Lower lobe of right lung (tissue), 2 donors: ENCODE data around the gene CADM2. TPM values are rescaled to one million over a fixed set of nuclear protein-coding genes. Genes with fewer than 3 reads are reported as not detected.

ENCODE experiments used
- ATAC-seq, 2 donors: fragments of 200-7000 bp; cut with Tn5 transposase; one replicate each; pipeline ENCODE4 v1.9.1; 2020 to 2022; ENCODE audit warnings: mild to moderate bottlenecking in 2 of 2, moderate library complexity in 2 of 2
- DNase-seq: peaks from one replicate; pipeline ENCODE4 v3.0.0-alpha.2; 2020
- H3K27ac ChIP-seq: fragments of 200-600 bp; one replicate; pipeline ENCODE4 v1.8.0; 2022
- H3K27me3 ChIP-seq: fragments of 200-600 bp; one replicate; pipeline ENCODE4 v1.8.0; 2022; ENCODE audit warnings: low read depth
- H3K36me3 ChIP-seq: fragments of 200-600 bp; one replicate; pipeline ENCODE4 v1.8.0; 2022; ENCODE audit warnings: mild to moderate bottlenecking
- H3K4me1 ChIP-seq: fragments of 200-600 bp; one replicate; pipeline ENCODE4 v1.8.0; 2022
- H3K4me3 ChIP-seq: fragments of 200-600 bp; one replicate; pipeline ENCODE4 v1.8.0; 2022; ENCODE audit warnings: mild to moderate bottlenecking
- H3K9me3 ChIP-seq: fragments of 200-600 bp; one replicate; pipeline ENCODE4 v1.8.0; 2022
- CTCF ChIP-seq: fragments of 200-600 bp; IDR thresholded peaks from one replicate; pipeline ENCODE4 v1.8.0; 2022; ENCODE audit warnings: antibody characterized with exemption, mild to moderate bottlenecking
- intact Hi-C: fragments of 100-400 bp; cut with DNase I; formaldehyde crosslinking; loops from one replicate; pipeline ENCODE4 v1.11.0; 2022
- total RNA-seq: library from RNA; stranded (reverse); fragmentation: NEBNext Ultra II Directional; extraction: Animal tissue kit (Norgen Biotek cat#: 25700); gene quantifications from one replicate; pipeline ENCODE4 v1.2.1, GENCODE V29; 2021
- donor health status: DM: no; HTN: yes; CAD: no; lungs with severe emphysema.

Gene CADM2
- total RNA-seq, 1 donor from 2014 or later = 0.83 TPM

GRCh38 chr3:85364296-85364909 lies 405.6 kb downstream of the CADM2 start:
- Histone ChIP-seq H3K9me3 (no peaks in the 10 kb centered on the region), H3K27me3 (no peaks in the 10 kb centered on the region), H3K36me3 (no peaks in the 10 kb centered on the region), H3K27ac (no peak overlapping the region), H3K4me3 (no peak overlapping the region), H3K4me1 (no peaks in the 10 kb centered on the region)
- DNase-seq (no peak), ATAC-seq (no peak)
- intact Hi-C loops = no loop called here
- TF ChIP-seq CTCF = no peak

- ATAC-seq (no peak), DNase-seq (no peak)
- H3K4me3 ChIP-seq = no peak overlapping the region
- H3K9me3 ChIP-seq = no peaks in the 10 kb centered on the region
- no peak for TF ChIP-seq CTCF
- intact Hi-C loops = no loop called here
- no peaks in the 10 kb centered on the region for H3K4me1 ChIP-seq
- no peak overlapping the region for H3K27ac ChIP-seq
- H3K27me3 ChIP-seq = no peaks in the 10 kb centered on the region
- H3K36me3 ChIP-seq = no peaks in the 10 kb centered on the region
Observed at GRCh38 chr3:85370341-85370740, 411.6 kb downstream of the CADM2 start.

- no peaks in the 10 kb centered on the region for H3K27me3 ChIP-seq
- H3K9me3 ChIP-seq = no peaks in the 10 kb centered on the region
- H3K36me3 ChIP-seq = no peaks in the 10 kb centered on the region
- H3K27ac ChIP-seq = no peak overlapping the region
- ATAC-seq (no peak), DNase-seq (no peak)
- no peak overlapping the region for H3K4me3 ChIP-seq
- intact Hi-C loops = no loop called here
- H3K4me1 ChIP-seq = no peaks in the 10 kb centered on the region
- TF ChIP-seq CTCF = no peak
Observed at GRCh38 chr3:85376131-85376530, 417.3 kb downstream of the CADM2 start.

DNA sequence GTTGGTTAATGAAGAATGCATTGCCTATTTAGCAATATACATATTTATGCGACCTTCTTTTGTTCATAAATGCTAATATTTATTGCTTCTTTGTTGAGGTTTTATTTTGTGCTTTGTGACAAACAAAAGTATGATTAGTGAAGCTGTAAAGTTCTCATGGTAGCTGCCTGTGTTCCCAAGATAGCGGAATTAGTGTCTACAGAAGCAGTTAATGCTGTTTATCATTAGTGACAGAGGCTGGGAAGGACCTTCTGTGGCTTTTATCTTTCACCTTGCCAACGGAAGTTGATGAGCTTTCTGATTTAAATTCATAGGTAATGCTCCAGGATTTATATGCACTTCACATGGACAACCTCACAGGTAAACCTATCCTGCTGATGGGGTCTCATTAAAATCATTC lies 418.3 kb downstream of the CADM2 start:
- Histone ChIP-seq H3K36me3 (no peaks in the 10 kb centered on the region), H3K27me3 (no peaks in the 10 kb centered on the region), H3K9me3 (no peaks in the 10 kb centered on the region), H3K4me1 (no peaks in the 10 kb centered on the region), H3K27ac (no peak overlapping the region), H3K4me3 (no peak overlapping the region)
- intact Hi-C loops = no loop called here
- no peak for ATAC-seq
- TF ChIP-seq CTCF = no peak
- no peak for DNase-seq

DNA sequence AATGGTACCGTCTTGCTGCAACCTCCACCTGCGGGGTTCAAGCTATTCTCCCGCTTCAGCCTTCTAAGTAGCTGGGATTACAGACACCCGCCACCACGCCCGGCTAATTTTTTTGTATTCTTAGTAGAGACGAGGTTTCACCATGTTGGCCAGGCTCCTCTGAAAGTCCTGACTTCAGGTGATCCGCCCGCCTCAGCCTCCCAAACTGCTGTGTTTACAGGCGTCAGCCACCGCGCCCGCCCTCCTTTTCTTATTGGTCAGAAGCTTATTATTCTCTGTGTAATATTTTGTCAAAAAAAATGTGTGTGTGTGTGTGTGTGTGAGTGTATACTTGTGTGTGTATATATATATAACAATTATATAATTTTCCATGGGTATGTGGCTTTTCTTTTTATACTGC lies 425.6 kb downstream of the CADM2 start:
- intact Hi-C loops = no loop called here
- Histone ChIP-seq H3K4me3 (no peak overlapping the region), H3K4me1 (no peaks in the 10 kb centered on the region), H3K27ac (no peak overlapping the region), H3K27me3 (no peaks in the 10 kb centered on the region), H3K36me3 (no peaks in the 10 kb centered on the region), H3K9me3 (no peaks in the 10 kb centered on the region)
- DNase-seq = no peak
- ATAC-seq = no peak
- no peak for TF ChIP-seq CTCF
